ENCODE results near the gene NPAS2. TPM values are rescaled to one million over a fixed set of nuclear protein-coding genes. Genes with fewer than 3 reads are reported as not detected.

Gene NPAS2
- total RNA-seq, 2 donors from 2014 or later, result 24.2 to 45.8 TPM

- H3K36me3 ChIP-seq, result no peaks in the 10 kb centered on the region
- H3K27me3 ChIP-seq (replicated peaks; ENCODE audit: insufficient read depth), result no peaks in the 10 kb centered on the region
- no peaks in the 10 kb centered on the region for H3K9me3 ChIP-seq
- TF ChIP-seq POLR2A (IDR thresholded peaks at IDR 0.05), result no peak
- TF ChIP-seq POLR2AphosphoS5 (IDR thresholded peaks at IDR 0.05), result no peak
- no peak for TF ChIP-seq CTCF (IDR thresholded peaks at IDR 0.05)
- no peak for DNase-seq (ENCODE audit: low spot score)
- 87% methylated on average over 4 of the region's 4 CpGs for WGBS
- intact Hi-C loops (cut with DNase I), result loop anchor here (10.0 kb wide), 2 partner anchors 283 to 563 kb away; no protein-coding TSS in a partner anchor
- H3K27ac ChIP-seq, result no peak overlapping the region
- H3K4me3 ChIP-seq, result no peak overlapping the region
- no peaks in the 10 kb centered on the region for H3K4me1 ChIP-seq (replicated peaks)
These were observed 168.0 kb downstream of the NPAS2 start for GRCh38 chr2:100987974-100988373.

- Histone ChIP-seq H3K36me3 (no peaks in the 10 kb centered on the region), H3K9me3 (no peaks in the 10 kb centered on the region), H3K27ac (no peak overlapping the region), H3K4me1 (replicated peaks) (no peaks in the 10 kb centered on the region), H3K4me3 (no peak overlapping the region), H3K27me3 (replicated peaks; ENCODE audit: insufficient read depth) (no peaks in the 10 kb centered on the region)
- WGBS, result 84% methylated on average over 8 of the region's 8 CpGs
- no peak for DNase-seq (ENCODE audit: low spot score)
- TF ChIP-seq POLR2AphosphoS5 (IDR thresholded peaks at IDR 0.05) (no peak), POLR2A (IDR thresholded peaks at IDR 0.05) (no peak), CTCF (IDR thresholded peaks at IDR 0.05) (no peak)
- intact Hi-C loops (cut with DNase I), result loop anchor here (10.0 kb wide), 2 partner anchors 284 to 564 kb away; no protein-coding TSS in a partner anchor
These were observed 168.9 kb downstream of the NPAS2 start for GRCh38 chr2:100988630-100989417.

GRCh38 chr2:100989666-100990065, 169.7 kb downstream of the NPAS2 start:
- no peak for DNase-seq (ENCODE audit: low spot score)
- Histone ChIP-seq H3K36me3 (no peaks in the 10 kb centered on the region), H3K9me3 (no peaks in the 10 kb centered on the region), H3K27me3 (replicated peaks; ENCODE audit: insufficient read depth) (no peaks in the 10 kb centered on the region), H3K4me3 (no peak overlapping the region), H3K4me1 (replicated peaks) (no peaks in the 10 kb centered on the region), H3K27ac (no peak overlapping the region)
- intact Hi-C loops (cut with DNase I), result loop anchor here (10.0 kb wide), 2 partner anchors 285 to 565 kb away; no protein-coding TSS in a partner anchor
- no peak for TF ChIP-seq POLR2AphosphoS5 (IDR thresholded peaks at IDR 0.05)
- TF ChIP-seq POLR2A (IDR thresholded peaks at IDR 0.05), result no peak
- TF ChIP-seq CTCF (IDR thresholded peaks at IDR 0.05), result no peak
- whole genome bisulfite sequencing, result 93% methylated on average over 3 of the region's 3 CpGs

GRCh38 chr2:100990166-100990565, 170.2 kb downstream of the NPAS2 start:
- intact Hi-C loops (cut with DNase I), result no loop called here
- Histone ChIP-seq H3K4me3 (no peak overlapping the region), H3K27ac (no peak overlapping the region), H3K9me3 (no peaks in the 10 kb centered on the region), H3K36me3 (no peaks in the 10 kb centered on the region), H3K4me1 (replicated peaks) (no peaks in the 10 kb centered on the region), H3K27me3 (replicated peaks; ENCODE audit: insufficient read depth) (no peaks in the 10 kb centered on the region)
- no peak for TF ChIP-seq CTCF (IDR thresholded peaks at IDR 0.05)
- TF ChIP-seq POLR2AphosphoS5 (IDR thresholded peaks at IDR 0.05), result no peak
- TF ChIP-seq POLR2A (IDR thresholded peaks at IDR 0.05), result no peak
- WGBS, result 93% methylated on average over 9 of the region's 9 CpGs
- DNase-seq (ENCODE audit: low spot score), result no peak
